ENCODE data around the gene ELK3.

DNA sequence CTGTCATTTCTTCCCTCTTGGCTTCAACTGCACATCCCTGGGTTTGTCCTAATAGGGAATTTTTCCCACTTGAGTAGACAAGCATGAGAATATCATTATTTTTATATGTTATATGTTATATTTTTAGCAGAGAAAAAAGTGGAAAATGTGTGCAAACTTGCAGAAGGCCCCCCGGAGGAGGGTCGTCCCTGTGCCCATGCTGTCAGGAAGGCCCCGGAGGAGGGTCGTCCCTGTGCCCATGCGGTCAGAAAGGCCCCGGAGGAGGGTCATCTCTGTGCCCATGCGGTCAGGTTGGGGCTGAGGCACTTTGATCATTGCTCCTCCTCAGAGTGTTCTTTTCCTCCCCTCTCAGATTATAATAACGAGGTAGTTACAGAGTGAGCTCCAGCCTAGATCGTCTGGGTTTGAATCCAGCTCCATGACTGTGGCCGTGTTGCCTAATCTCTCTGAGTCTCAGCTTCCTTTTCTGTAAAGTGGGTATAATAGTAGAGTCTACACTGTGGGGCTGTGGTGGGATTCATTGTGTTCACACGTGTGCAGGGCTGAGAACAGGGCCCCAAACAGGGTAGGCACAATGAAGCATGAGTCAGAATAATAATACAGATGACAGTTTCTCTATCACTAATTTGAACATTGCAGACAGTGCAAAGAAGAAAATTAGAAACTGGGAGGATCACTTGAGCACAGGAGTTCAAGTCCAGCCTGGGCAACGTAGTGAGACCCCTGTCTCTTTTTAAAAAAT is 33.4 kb downstream of the ELK3 start:
- TF ChIP-seq, protein P1, sequence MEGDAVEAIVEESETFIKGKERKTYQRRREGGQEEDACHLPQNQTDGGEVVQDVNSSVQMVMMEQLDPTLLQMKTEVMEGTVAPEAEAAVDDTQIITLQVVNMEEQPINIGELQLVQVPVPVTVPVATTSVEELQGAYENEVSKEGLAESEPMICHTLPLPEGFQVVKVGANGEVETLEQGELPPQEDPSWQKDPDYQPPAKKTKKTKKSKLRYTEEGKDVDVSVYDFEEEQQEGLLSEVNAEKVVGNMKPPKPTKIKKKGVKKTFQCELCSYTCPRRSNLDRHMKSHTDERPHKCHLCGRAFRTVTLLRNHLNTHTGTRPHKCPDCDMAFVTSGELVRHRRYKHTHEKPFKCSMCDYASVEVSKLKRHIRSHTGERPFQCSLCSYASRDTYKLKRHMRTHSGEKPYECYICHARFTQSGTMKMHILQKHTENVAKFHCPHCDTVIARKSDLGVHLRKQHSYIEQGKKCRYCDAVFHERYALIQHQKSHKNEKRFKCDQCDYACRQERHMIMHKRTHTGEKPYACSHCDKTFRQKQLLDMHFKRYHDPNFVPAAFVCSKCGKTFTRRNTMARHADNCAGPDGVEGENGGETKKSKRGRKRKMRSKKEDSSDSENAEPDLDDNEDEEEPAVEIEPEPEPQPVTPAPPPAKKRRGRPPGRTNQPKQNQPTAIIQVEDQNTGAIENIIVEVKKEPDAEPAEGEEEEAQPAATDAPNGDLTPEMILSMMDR (IDR thresholded peaks at IDR 0.05), result no peak
- no peak for TF ChIP-seq POLR2A (IDR thresholded peaks at IDR 0.05)
